Measurements from ENCODE around the gene CLCN3.

DNA sequence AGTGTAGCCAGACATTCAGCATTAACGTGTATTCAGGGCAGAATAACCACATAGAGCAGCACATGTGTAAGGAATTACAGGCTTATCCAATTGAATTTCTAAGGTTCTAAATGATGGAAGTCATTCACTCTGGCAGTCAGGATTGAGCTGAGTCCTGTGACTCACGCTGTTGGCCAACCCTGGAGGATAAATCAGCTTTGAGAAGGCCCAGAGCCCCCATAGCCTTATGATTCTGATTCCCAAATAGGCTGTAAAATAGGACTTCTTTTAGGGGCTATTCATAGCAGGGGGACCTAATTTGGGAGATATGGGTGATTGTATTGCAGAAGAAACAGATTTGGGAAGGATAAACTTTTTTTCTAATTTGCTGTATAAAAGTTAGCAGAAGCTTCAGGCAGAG is 145.5 kb downstream of the CLCN3 start:
- TF ChIP-seq, protein P1, sequence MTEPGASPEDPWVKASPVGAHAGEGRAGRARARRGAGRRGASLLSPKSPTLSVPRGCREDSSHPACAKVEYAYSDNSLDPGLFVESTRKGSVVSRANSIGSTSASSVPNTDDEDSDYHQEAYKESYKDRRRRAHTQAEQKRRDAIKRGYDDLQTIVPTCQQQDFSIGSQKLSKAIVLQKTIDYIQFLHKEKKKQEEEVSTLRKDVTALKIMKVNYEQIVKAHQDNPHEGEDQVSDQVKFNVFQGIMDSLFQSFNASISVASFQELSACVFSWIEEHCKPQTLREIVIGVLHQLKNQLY (CRISPR knock-in tag; conservative IDR thresholded peaks at IDR 0.05), result no peak
- TF ChIP-seq, protein P2, sequence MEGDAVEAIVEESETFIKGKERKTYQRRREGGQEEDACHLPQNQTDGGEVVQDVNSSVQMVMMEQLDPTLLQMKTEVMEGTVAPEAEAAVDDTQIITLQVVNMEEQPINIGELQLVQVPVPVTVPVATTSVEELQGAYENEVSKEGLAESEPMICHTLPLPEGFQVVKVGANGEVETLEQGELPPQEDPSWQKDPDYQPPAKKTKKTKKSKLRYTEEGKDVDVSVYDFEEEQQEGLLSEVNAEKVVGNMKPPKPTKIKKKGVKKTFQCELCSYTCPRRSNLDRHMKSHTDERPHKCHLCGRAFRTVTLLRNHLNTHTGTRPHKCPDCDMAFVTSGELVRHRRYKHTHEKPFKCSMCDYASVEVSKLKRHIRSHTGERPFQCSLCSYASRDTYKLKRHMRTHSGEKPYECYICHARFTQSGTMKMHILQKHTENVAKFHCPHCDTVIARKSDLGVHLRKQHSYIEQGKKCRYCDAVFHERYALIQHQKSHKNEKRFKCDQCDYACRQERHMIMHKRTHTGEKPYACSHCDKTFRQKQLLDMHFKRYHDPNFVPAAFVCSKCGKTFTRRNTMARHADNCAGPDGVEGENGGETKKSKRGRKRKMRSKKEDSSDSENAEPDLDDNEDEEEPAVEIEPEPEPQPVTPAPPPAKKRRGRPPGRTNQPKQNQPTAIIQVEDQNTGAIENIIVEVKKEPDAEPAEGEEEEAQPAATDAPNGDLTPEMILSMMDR (IDR thresholded peaks at IDR 0.05 in 2 of 3, conservative IDR thresholded peaks at IDR 0.05 in 1 of 3; ENCODE audit: insufficient read depth in 2 of 3, low read depth in 1 of 3, low read length in 3 of 3), result no peak
- TF ChIP-seq SMAD4 (CRISPR knock-in tag; conservative IDR thresholded peaks at IDR 0.05) (no peak), ZNF134 (CRISPR knock-in tag; conservative IDR thresholded peaks at IDR 0.05) (no peak), RB1 (IDR thresholded peaks at IDR 0.05; ENCODE audit: low read depth) (no peak), NFYB (IDR thresholded peaks at IDR 0.05; ENCODE audit: extremely low read depth, insufficient read length) (no peak)

Data from K562 (cell line).